Measurements from ENCODE around the gene FAM24B. TPM values are rescaled to one million over a fixed set of nuclear protein-coding genes. Genes with fewer than 3 reads are reported as not detected.
"Not testable (repeated sequence)": the region's sequence is repeated elsewhere in the genome, so short reads cannot be mapped to it uniquely, and the experiment has no call there.

The FAM24B gene
- polyA plus RNA-seq, 1 of the 3 experiments (the other 2 are of a cell fraction): 8.8 TPM

DNA sequence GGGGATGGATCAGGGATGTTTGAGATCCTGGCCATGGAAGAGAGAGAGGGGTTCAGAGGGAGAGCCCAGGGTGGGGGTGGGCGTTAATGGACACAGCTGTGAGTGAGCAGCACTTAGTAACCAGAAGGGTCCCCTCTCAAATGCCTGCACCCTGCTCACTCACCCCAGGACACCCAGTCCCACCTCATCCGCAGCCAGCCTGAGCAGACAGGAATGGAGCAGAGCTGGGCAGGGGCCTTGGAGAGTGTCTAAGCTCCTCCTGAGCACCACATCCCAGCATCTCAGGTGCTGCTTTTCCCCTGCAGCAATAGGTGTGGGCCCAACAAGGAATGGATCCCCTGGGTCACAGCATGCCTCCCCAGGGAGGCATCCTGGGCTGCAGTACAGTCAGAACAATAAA is 36.3 kb upstream of the FAM24B start (continued):
- TF ChIP-seq, protein P1, sequence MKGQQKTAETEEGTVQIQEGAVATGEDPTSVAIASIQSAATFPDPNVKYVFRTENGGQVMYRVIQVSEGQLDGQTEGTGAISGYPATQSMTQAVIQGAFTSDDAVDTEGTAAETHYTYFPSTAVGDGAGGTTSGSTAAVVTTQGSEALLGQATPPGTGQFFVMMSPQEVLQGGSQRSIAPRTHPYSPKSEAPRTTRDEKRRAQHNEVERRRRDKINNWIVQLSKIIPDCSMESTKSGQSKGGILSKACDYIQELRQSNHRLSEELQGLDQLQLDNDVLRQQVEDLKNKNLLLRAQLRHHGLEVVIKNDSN (IDR thresholded peaks at IDR 0.05; ENCODE audit: borderline replicate concordance, low read depth): no peak
- TF ChIP-seq CHD2 (IDR thresholded peaks at IDR 0.05; ENCODE audit: low read length, partially characterized antibody): no peak
- no peak for TF ChIP-seq SIN3A (IDR thresholded peaks at IDR 0.05; ENCODE audit: borderline replicate concordance, low read depth, low read length)

DNA sequence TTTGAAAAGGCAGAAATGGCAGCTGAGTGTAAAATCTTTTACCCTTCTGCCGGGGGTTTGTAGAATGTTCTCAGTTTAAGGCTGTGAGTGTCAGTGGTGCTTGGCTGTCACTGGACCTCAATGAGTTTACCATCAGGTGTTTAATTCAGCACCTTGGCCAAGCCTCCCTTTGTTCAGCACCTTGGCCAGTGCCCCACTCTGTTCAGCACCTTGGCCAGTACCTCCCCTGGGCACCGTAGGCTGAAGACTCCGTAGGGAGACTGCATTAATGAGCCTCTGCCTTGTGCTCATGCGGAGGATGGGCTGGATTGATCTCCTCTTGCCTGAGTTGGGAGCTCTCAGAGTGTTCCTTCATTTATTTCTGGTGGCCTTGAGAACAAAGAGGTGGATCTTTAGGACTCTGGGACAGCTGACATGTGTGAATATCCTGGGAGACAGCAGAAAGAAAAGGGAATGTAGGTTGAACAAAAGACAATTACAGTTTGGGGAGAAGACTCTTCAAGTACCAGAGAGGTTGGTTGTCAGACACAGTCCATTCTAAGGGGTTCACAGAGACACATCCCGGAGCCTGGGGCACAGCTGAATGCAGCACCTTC is 32.6 kb upstream of the FAM24B start:
- no peaks in the 10 kb centered on the region for H3F3A ChIP-seq (replicated peaks; ENCODE audit: insufficient read depth)
- H3K9me2 ChIP-seq: no peaks in the 10 kb centered on the region
- WGBS (ENCODE audit: low lambda C conversion rate): 56% methylated on average over 5 of the region's 5 CpGs
- H2AFZ ChIP-seq (ENCODE audit: low read depth): no peak overlapping the region
- no peak for DNase-seq
- H3K4me1 ChIP-seq (ENCODE audit: control insufficient read depth in 1 of 2, insufficient read depth in 2 of 2, low read depth in 1 of 2, low read length in 1 of 2): no peaks in the 10 kb centered on the region
- H3K27me3 ChIP-seq (ENCODE audit: insufficient read depth): 0 out of 2 replicates have a peak, but pooled peaks cover 4% of the 10 kb centered on the region
- POLR2A ChIA-PET: no interaction called here
- H3K36me3 ChIP-seq (replicated peaks in 1 of 2; ENCODE audit: control insufficient read depth in 1 of 2, insufficient read depth in 2 of 2, low read length in 1 of 2): no peaks in the 10 kb centered on the region
- H4K20me1 ChIP-seq (ENCODE audit: insufficient read depth): no peaks in the 10 kb centered on the region
- H3K9me3 ChIP-seq: no peaks in the 10 kb centered on the region
- H3K4me3 ChIP-seq (ENCODE audit: low read depth in 2 of 2, low read length in 1 of 2): no peak overlapping the region
- TF ChIP-seq MEF2A (IDR thresholded peaks at IDR 0.05; ENCODE audit: borderline replicate concordance, low read depth) (no peak), SIN3A (IDR thresholded peaks at IDR 0.05; ENCODE audit: borderline replicate concordance, low read depth, low read length) (peak; percentile 87; the same call in 1 of the 2 replicates)
- TF ChIP-seq, protein P2, sequence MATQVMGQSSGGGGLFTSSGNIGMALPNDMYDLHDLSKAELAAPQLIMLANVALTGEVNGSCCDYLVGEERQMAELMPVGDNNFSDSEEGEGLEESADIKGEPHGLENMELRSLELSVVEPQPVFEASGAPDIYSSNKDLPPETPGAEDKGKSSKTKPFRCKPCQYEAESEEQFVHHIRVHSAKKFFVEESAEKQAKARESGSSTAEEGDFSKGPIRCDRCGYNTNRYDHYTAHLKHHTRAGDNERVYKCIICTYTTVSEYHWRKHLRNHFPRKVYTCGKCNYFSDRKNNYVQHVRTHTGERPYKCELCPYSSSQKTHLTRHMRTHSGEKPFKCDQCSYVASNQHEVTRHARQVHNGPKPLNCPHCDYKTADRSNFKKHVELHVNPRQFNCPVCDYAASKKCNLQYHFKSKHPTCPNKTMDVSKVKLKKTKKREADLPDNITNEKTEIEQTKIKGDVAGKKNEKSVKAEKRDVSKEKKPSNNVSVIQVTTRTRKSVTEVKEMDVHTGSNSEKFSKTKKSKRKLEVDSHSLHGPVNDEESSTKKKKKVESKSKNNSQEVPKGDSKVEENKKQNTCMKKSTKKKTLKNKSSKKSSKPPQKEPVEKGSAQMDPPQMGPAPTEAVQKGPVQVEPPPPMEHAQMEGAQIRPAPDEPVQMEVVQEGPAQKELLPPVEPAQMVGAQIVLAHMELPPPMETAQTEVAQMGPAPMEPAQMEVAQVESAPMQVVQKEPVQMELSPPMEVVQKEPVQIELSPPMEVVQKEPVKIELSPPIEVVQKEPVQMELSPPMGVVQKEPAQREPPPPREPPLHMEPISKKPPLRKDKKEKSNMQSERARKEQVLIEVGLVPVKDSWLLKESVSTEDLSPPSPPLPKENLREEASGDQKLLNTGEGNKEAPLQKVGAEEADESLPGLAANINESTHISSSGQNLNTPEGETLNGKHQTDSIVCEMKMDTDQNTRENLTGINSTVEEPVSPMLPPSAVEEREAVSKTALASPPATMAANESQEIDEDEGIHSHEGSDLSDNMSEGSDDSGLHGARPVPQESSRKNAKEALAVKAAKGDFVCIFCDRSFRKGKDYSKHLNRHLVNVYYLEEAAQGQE (IDR thresholded peaks at IDR 0.05; ENCODE audit: low read depth, low read length): peak; percentile 100
- no peaks in the 10 kb centered on the region for H3K79me2 ChIP-seq (ENCODE audit: insufficient read depth)
- no peak overlapping the region for H3K4me2 ChIP-seq
- CTCF ChIA-PET: no interaction called here
- no peak overlapping the region for H3K9ac ChIP-seq
- no peak overlapping the region for H3K27ac ChIP-seq (ENCODE audit: low read depth in 2 of 2, low read length in 1 of 2)

DNA sequence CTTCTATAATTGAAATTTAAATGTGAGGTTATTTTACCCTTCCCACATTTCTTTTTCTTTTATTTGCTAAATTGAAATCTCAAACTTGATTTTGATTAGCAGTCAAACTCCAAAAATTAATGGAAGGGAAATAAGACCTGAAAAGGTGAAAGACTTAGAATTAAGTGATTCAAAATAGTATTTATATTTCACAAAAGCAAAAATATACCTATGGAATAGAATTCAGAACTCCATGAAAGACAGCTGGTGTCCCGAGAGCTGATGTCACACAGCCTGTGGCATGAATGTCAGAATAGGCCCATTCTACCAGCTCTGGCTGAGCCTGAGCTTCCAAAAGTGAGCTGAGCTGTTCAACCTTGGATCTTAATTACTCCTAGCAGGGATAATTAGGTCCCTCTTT is 30.9 kb upstream of the FAM24B start, which contains the start of gene FAM24A:
TSS of gene FAM24A (plus strand) at position 301 of the 400 bp plus-strand sequence. CDS start 1,025 bp downstream, outside the sequence.
- no peaks in the 10 kb centered on the region for H3K79me2 ChIP-seq (ENCODE audit: insufficient read depth)
- no peaks in the 10 kb centered on the region for H3K9me3 ChIP-seq
- TF ChIP-seq, protein P3, sequence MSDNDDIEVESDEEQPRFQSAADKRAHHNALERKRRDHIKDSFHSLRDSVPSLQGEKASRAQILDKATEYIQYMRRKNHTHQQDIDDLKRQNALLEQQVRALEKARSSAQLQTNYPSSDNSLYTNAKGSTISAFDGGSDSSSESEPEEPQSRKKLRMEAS (IDR thresholded peaks at IDR 0.05; ENCODE audit: low read depth): no peak
- 0 out of 2 replicates have a peak, but pooled peaks cover 4% of the 10 kb centered on the region for H3K27me3 ChIP-seq (ENCODE audit: insufficient read depth)
- no peak within 1 kb of the TSS for H2AFZ ChIP-seq (ENCODE audit: low read depth)
- POLR2A ChIA-PET: no interaction called here
- CTCF ChIA-PET: no interaction called here
- WGBS (ENCODE audit: low lambda C conversion rate): 58% methylated on average over 1 of the region's 1 CpG
- H3K4me2 ChIP-seq: no peak within 1 kb of the TSS
- H3K27ac ChIP-seq (ENCODE audit: low read depth in 2 of 2, low read length in 1 of 2): no peak within 1 kb of the TSS
- DNase-seq: no peak
- no peaks in the 10 kb centered on the region for H3K36me3 ChIP-seq (replicated peaks in 1 of 2; ENCODE audit: control insufficient read depth in 1 of 2, insufficient read depth in 2 of 2, low read length in 1 of 2)
- no peaks in the 10 kb centered on the region for H3K4me1 ChIP-seq (ENCODE audit: control insufficient read depth in 1 of 2, insufficient read depth in 2 of 2, low read depth in 1 of 2, low read length in 1 of 2)
- no peaks in the 10 kb centered on the region for H4K20me1 ChIP-seq (ENCODE audit: insufficient read depth)
- no peaks in the 10 kb centered on the region for H3K9me2 ChIP-seq
- H3K9ac ChIP-seq: no peak within 1 kb of the TSS
- no peaks in the 10 kb centered on the region for H3F3A ChIP-seq (replicated peaks; ENCODE audit: insufficient read depth)
- no peak within 1 kb of the TSS for H3K4me3 ChIP-seq (ENCODE audit: low read depth in 2 of 2, low read length in 1 of 2)

DNA sequence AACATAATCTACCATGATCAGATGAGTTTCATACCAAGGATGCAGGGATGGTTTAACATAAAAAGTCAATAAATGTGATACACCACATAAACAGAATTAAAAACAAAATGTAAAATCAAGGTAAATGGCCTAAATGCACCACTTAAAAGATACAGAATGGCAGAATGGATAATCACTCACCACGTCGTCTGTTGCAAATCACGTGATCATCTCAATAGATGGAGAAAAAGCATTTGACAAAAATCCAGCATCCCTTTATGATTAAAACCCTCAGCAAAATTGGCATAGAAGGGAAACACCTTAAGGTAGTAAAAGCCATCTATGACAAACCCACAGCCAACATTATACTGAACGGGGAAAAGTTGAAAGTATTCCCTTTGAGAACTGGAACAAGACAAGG is 24.5 kb upstream of the FAM24B start:
- H3K9me3 ChIP-seq; H3K9ac ChIP-seq; POLR2A ChIA-PET; DNase-seq; H3K4me1 ChIP-seq (ENCODE audit: control insufficient read depth in 1 of 2, insufficient read depth in 2 of 2, low read depth in 1 of 2, low read length in 1 of 2); H2AFZ ChIP-seq (ENCODE audit: low read depth); H3K4me3 ChIP-seq (ENCODE audit: low read depth in 2 of 2, low read length in 1 of 2); H3K27me3 ChIP-seq (ENCODE audit: insufficient read depth); H3K27ac ChIP-seq (ENCODE audit: low read depth in 2 of 2, low read length in 1 of 2); H3K4me2 ChIP-seq; H3K36me3 ChIP-seq (replicated peaks in 1 of 2; ENCODE audit: control insufficient read depth in 1 of 2, insufficient read depth in 2 of 2, low read length in 1 of 2); H3K9me2 ChIP-seq; H3F3A ChIP-seq (replicated peaks; ENCODE audit: insufficient read depth); H4K20me1 ChIP-seq (ENCODE audit: insufficient read depth); H3K79me2 ChIP-seq (ENCODE audit: insufficient read depth): not testable (repeated sequence)
- 41% methylated on average over 4 of the region's 4 CpGs for WGBS (ENCODE audit: low lambda C conversion rate)
- CTCF ChIA-PET: interaction anchor here (1.0 kb wide), 1 partner anchor 139 kb away, joined by 3 read pairs; no protein-coding TSS in a partner anchor
